HG03025 (cell line): ENCODE measurements around the gene C6orf15.
A peak's percentile ranks its signal among the peaks of the same experiment; 100 is the strongest.

Source experiments
- ATAC-seq: cut with Tn5 transposase; IDR thresholded peaks from one replicate; pipeline ENCODE4 v1.9.1; 2021; ENCODE audit warnings: mild to moderate bottlenecking, moderate library complexity; ENCODE audit not compliant: unreplicated experiment, low FRiP score

The C6orf15 gene

GRCh38 chr6:31112478-31112877, at the start of gene C6orf15:
Gene C6orf15, minus strand, starts transcription at chr6:31112575. Its CDS starts 20 bp downstream, at chr6:31112555.
- no peak for ATAC-seq

- no peak for ATAC-seq
Measured at GRCh38 chr6:31161216-31162126, 49.1 kb upstream of the C6orf15 start.

- no peak for ATAC-seq
Measured at GRCh38 chr6:31158863-31159855, 46.8 kb upstream of the C6orf15 start.

GRCh38 chr6:31158140-31158862, 45.9 kb upstream of the C6orf15 start, which contains the start of gene TCF19:
Gene TCF19, plus strand, starts transcription at chr6:31158589. Its CDS starts 881 bp downstream, at chr6:31159470.
- peak; percentile 86 for ATAC-seq

- ATAC-seq: no peak
Measured at GRCh38 chr6:31157513-31158139, 45.3 kb upstream of the C6orf15 start, which contains the start of gene CCHCR1. Gene CCHCR1, minus strand, starts transcription at chr6:31157802. Its CDS starts 202 bp downstream, at chr6:31157600.

- no peak for ATAC-seq
Measured at GRCh38 chr6:31156641-31157040, 44.3 kb upstream of the C6orf15 start.

- ATAC-seq: no peak
Measured at GRCh38 chr6:31154436-31154835, 42.1 kb upstream of the C6orf15 start.

- no peak for ATAC-seq
Measured at GRCh38 chr6:31152781-31153180, 40.4 kb upstream of the C6orf15 start.

GRCh38 chr6:31149827-31150447, 37.6 kb upstream of the C6orf15 start:
- no peak for ATAC-seq

- ATAC-seq: no peak
Measured at GRCh38 chr6:31145386-31145785, 33.0 kb upstream of the C6orf15 start.

GRCh38 chr6:31144970-31145340, 32.6 kb upstream of the C6orf15 start:
- no peak for ATAC-seq

GRCh38 chr6:31144296-31144969, 32.1 kb upstream of the C6orf15 start:
- no peak for ATAC-seq

GRCh38 chr6:31143148-31143547, 30.8 kb upstream of the C6orf15 start:
- no peak for ATAC-seq

- no peak for ATAC-seq
Measured at GRCh38 chr6:31142361-31142761, 30.0 kb upstream of the C6orf15 start.

- ATAC-seq: no peak
Measured at GRCh38 chr6:31140643-31141042, 28.3 kb upstream of the C6orf15 start.

GRCh38 chr6:31139599-31139998, 27.2 kb upstream of the C6orf15 start:
- no peak for ATAC-seq

- no peak for ATAC-seq
Measured at GRCh38 chr6:31138982-31139381, 26.6 kb upstream of the C6orf15 start, which contains the start of gene PSORS1C2. Gene PSORS1C2, minus strand, starts transcription at chr6:31139066. Its CDS starts 40 bp downstream, at chr6:31139026.

- no peak for ATAC-seq
Measured at GRCh38 chr6:31135710-31136109, 23.3 kb upstream of the C6orf15 start.

GRCh38 chr6:31132806-31133205, 20.4 kb upstream of the C6orf15 start:
- no peak for ATAC-seq
